GM12878 (cell line): Measurements from ENCODE around the gene AFF1. TPM values are rescaled to one million over a fixed set of nuclear protein-coding genes. Genes with fewer than 3 reads are reported as not detected.

Experiments
- ATAC-seq: fragments of 200-7000 bp; cut with Tn5 transposase; 3 replicates; pipeline ENCODE4 v1.9.1; 2020; ENCODE audit warnings: mild to moderate bottlenecking, moderate library complexity
- BruUV-seq: library from RNA; stranded (reverse); fragments of 400-500 nt; replicated peaks from 2 replicates; lab custom pipeline; 2021; lab: Mats Ljungman, UMichigan
- CTCF ChIA-PET: fragments of 300-600 bp; sonication (Branson Sonifier 250); formaldehyde crosslinking; extraction: SDS; loops from one replicate; lab custom pipeline; 2021; ENCODE audit warnings: inconsistent platforms; lab: Yijun Ruan, JAX
- POLR2A ChIA-PET: fragments of 350-600 bp; formaldehyde crosslinking; extraction: SDS; loops from one replicate; lab custom pipeline; 2021; ENCODE audit warnings: inconsistent platforms; lab: Charles Lee
- RAD21 ChIA-PET: fragments of 300-600 bp; sonication (Branson Sonifier 250); formaldehyde crosslinking; loops from one replicate; lab custom pipeline; 2023; ENCODE audit warnings: antibody characterized with exemption; ENCODE audit not compliant: unreplicated experiment; lab: Charles Lee
- SMC1A ChIA-PET: fragments of 300-600 bp; sonication (Branson Sonifier 250); formaldehyde crosslinking; loops from one replicate; lab custom pipeline; 2023; ENCODE audit not compliant: unreplicated experiment, uncharacterized antibody; lab: Charles Lee
- DNase-seq: peaks from one replicate; pipeline ENCODE4 v3.0.0-alpha.2; 2011; ENCODE audit warnings: low read depth, low spot score
- FAIRE-seq: peaks from 3 replicates; lab custom pipeline; 2011; peaks lifted over from hg19 to GRCh38; lab: Jason Lieb, UNC
- H2AFZ ChIP-seq: 2 replicates; pipeline ENCODE4 v1.6.0; 2011; ENCODE audit warnings: low read depth, low read length, control low read depth; ENCODE audit not compliant: control insufficient read depth
- H3K27ac ChIP-seq: 2 replicates; pipeline ENCODE4 v1.5.1; 2011; ENCODE audit warnings: control low read depth; ENCODE audit not compliant: control insufficient read depth, insufficient read depth
- H3K27me3 ChIP-seq, 2 experiments: replicated peaks in 1 of 2; 2 replicates each; pipeline versions ENCODE4 v1.6.0 to v1.6.1; 2011; ENCODE audit warnings: low read length in 1 of 2; ENCODE audit not compliant: control insufficient read depth in 2 of 2, insufficient read depth in 2 of 2
- H3K36me3 ChIP-seq, 2 experiments: 2 replicates each; pipeline ENCODE4 v1.5.1; 2011; ENCODE audit warnings: low read length in 1 of 2; ENCODE audit not compliant: control insufficient read depth in 2 of 2, insufficient read depth in 2 of 2
- H3K4me1 ChIP-seq: 2 replicates; pipeline ENCODE4 v1.6.1; 2011; ENCODE audit warnings: mild to moderate bottlenecking, low read length, moderate library complexity, mixed read lengths; ENCODE audit not compliant: control insufficient read depth, insufficient read depth
- H3K4me2 ChIP-seq: 2 replicates; pipeline ENCODE4 v1.6.0; 2011; ENCODE audit warnings: control low read depth; ENCODE audit not compliant: control insufficient read depth, insufficient read depth
- H3K4me3 ChIP-seq: fragments of 200-600 bp; sonication (generic); 2 replicates; pipeline ENCODE4 v1.5.1; 2016
- H3K79me2 ChIP-seq: 2 replicates; pipeline ENCODE4 v1.6.0; 2011; ENCODE audit warnings: low read length; ENCODE audit not compliant: control insufficient read depth, insufficient read depth
- H3K9ac ChIP-seq: 2 replicates; pipeline ENCODE4 v1.8.0; 2011; ENCODE audit warnings: low read length, control low read depth, mixed read lengths; ENCODE audit not compliant: control insufficient read depth, insufficient read depth
- H3K9me3 ChIP-seq: replicated peaks from 3 replicates; pipeline ENCODE4 v1.5.1; 2011; ENCODE audit warnings: mild to moderate bottlenecking, low read length; ENCODE audit not compliant: control insufficient read depth, insufficient read depth
- H4K20me1 ChIP-seq: 2 replicates; pipeline ENCODE4 v1.6.0; 2011; ENCODE audit not compliant: control insufficient read depth, insufficient read depth
- BRCA1 ChIP-seq: IDR thresholded peaks from 2 replicates; pipeline ENCODE4 v1.6.1; 2011; ENCODE audit warnings: low read depth, low read length, improper control_type of control experiment
- CBX3 ChIP-seq: fragments of 200-600 bp; sonication (generic); IDR thresholded peaks from 2 replicates; pipeline ENCODE4 v1.6.1; 2016; ENCODE audit warnings: low read depth, borderline replicate concordance
- CHD4 ChIP-seq: fragments of 200-600 bp; sonication (generic); IDR thresholded peaks from 2 replicates; pipeline ENCODE4 v1.6.1; 2016; ENCODE audit warnings: mild to moderate bottlenecking
- FOXM1 ChIP-seq: IDR thresholded peaks from 2 replicates; pipeline ENCODE4 v1.6.1; 2012; ENCODE audit warnings: low read depth, mild to moderate bottlenecking, inconsistent platforms, low read length, moderate library complexity
- MEF2A ChIP-seq: IDR thresholded peaks from 2 replicates; pipeline ENCODE4 v1.6.1; 2011; ENCODE audit warnings: low read depth, mild to moderate bottlenecking, low read length, moderate library complexity; ENCODE audit not compliant: insufficient read depth
- MYB ChIP-seq: fragments of 150-350 bp; IDR thresholded peaks from 2 replicates; pipeline ENCODE4 v1.6.1; 2014; ENCODE audit warnings: mild to moderate bottlenecking, low read depth, low read length, borderline replicate concordance
- NFIC ChIP-seq: IDR thresholded peaks from 2 replicates; pipeline ENCODE4 v1.6.1; 2012; ENCODE audit warnings: low read depth, mild to moderate bottlenecking, inconsistent platforms, low read length, moderate library complexity
- NFYA ChIP-seq: IDR thresholded peaks from 2 replicates; pipeline ENCODE4 v1.6.1; 2011; ENCODE audit warnings: low read depth, mild to moderate bottlenecking, low read length, improper control_type of control experiment, borderline replicate concordance
- REST ChIP-seq: IDR thresholded peaks from 2 replicates; pipeline ENCODE4 v1.6.1; 2012; ENCODE audit warnings: mild to moderate bottlenecking, low read depth, low read length
- RUNX3 ChIP-seq: IDR thresholded peaks from 2 replicates; pipeline ENCODE4 v1.6.1; 2012; ENCODE audit warnings: low read length, inconsistent platforms
- SKIL ChIP-seq: fragments of 450-650 bp; IDR thresholded peaks from 2 replicates; pipeline ENCODE4 v1.6.1; 2017; ENCODE audit warnings: mild to moderate bottlenecking, low read depth, inconsistent platforms; ENCODE audit not compliant: poor library complexity, severe bottlenecking
- TBL1XR1 ChIP-seq: IDR thresholded peaks from 2 replicates; pipeline ENCODE4 v1.6.1; 2012; ENCODE audit warnings: low read depth, low read length, improper control_type of control experiment
- WGBS: methylation state at CpG from one replicate; pipeline ENCODE4 v1.1.6; 2016; ENCODE audit warnings: low lambda C conversion rate; ENCODE audit not compliant: insufficient replicate concordance, insufficient coverage; ENCODE audit errors: missing lambda C conversion rate; 5-methylcytosine and 5-hydroxymethylcytosine counted together
- in situ Hi-C: fragments of 300-500 bp; cut with MboI; formaldehyde crosslinking; loops from 9 replicates; pipeline ENCODE4 v1.14.3; 2018; ENCODE audit warnings: mixed read lengths
- intact Hi-C: fragments of 100-400 bp; cut with micrococcal nuclease; formaldehyde crosslinking; loops from one replicate; pipeline ENCODE4 v1.14.2; 2022; ENCODE audit not compliant: unreplicated experiment
- polyA plus RNA-seq, 11 experiments: library from polyadenylated mRNA; depleted of rRNA in 4 of 11; unstranded in 6 of 11; stranded (reverse) in 5 of 11; fragments of >200 nt; fragmentation: Nextera tagmentation in 4 of 11; fragmentation: Illumina TruSeq in 1 of 11; extraction: Ambion mirVana in 4 of 11; extraction: Trizol in 1 of 11; gene quantifications; 1 replicate in 1 of 11; 2 replicates in 10 of 11; pipeline versions ENCODE4 v1.2.1 to v1.2.3, GENCODE V29; 2011 to 2016; ENCODE audit warnings: inconsistent platforms in 2 of 11, missing spikeins in 2 of 11, low read depth in 1 of 11
- total RNA-seq, 4 experiments: library from RNA; depleted of rRNA in 3 of 4; stranded (reverse); fragments of >200 nt in 3 of 4; fragmentation: Illumina TruSeq in 1 of 4; extraction: Trizol in 1 of 4; gene quantifications; 2 replicates each; pipeline versions ENCODE4 v1.2.1 to v1.2.3, GENCODE V29; 2013 to 2021
- TF ChIP-seq, protein P1 (sequence below): fragments of 450-650 bp; IDR thresholded peaks from 2 replicates; pipeline ENCODE4 v1.6.1; 2017; ENCODE audit warnings: mild to moderate bottlenecking, moderate library complexity
- TF ChIP-seq, protein P2 (sequence below): IDR thresholded peaks from 2 replicates; pipeline ENCODE4 v1.6.1; 2012; ENCODE audit warnings: low read depth, low read length, improper control_type of control experiment

AFF1 gene
- total and polyA plus RNA-seq, 10 of the 15 experiments (the other 5 are each of a cell fraction or from before 2014, with no cell fraction given): 3.5 to 56.1 (median 21.5) TPM

DNA sequence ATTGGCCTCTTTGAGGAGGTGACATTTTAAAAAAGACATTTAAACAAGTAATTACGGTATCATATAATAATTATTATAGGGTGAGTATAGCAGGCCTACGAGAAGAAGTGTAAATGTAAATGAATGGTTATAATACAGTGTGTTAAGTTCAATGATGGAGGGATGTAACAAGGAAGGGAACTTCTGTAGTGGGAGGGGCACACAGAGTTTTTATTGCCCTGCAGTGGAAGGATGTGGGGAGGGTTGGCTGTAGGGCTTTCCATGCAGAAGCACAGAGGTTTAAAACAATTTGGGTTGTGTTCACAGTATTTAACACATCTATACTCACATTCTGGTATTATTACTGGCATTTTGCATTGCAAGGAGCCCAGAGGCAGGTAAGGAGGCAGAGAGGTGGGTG, 41.1 kb downstream of the AFF1 start:
- intact Hi-C loops: loop anchor here (5.0 kb wide), 1 partner anchor 39 kb away; the partner anchor contains the start of gene AFF1
- no peaks in the 10 kb centered on the region for H3K9me3 ChIP-seq
- H2AFZ ChIP-seq: no peak overlapping the region
- H3K4me1 ChIP-seq: peaks cover 35% of the 10 kb centered on the region
- no peaks in the 10 kb centered on the region for H3K27me3 ChIP-seq
- POLR2A ChIA-PET: no interaction called here
- no peak overlapping the region for H3K4me3 ChIP-seq
- in situ Hi-C loops: no loop called here
- DNase-seq (no peak), ATAC-seq (no peak), FAIRE-seq (no peak)
- no peak overlapping the region for H3K9ac ChIP-seq
- H4K20me1 ChIP-seq: no peaks in the 10 kb centered on the region
- H3K4me2 ChIP-seq: no peak overlapping the region
- no TSS peak for BruUV-seq
- RAD21 ChIA-PET: no interaction called here
- no peak overlapping the region for H3K27ac ChIP-seq
- 100% methylated on average over 2 of the region's 2 CpGs for WGBS
- CTCF ChIA-PET: interaction anchor here (1.2 kb wide), 1 partner anchor 34 kb away, joined by 3 read pairs; no protein-coding TSS in a partner anchor
- SMC1A ChIA-PET: interaction anchor here (0.9 to 1.2 kb wide), 2 partner anchors 17 to 29 kb away, joined by 3 to 6 read pairs; no protein-coding TSS in a partner anchor
- no peaks in the 10 kb centered on the region for H3K36me3 ChIP-seq
- H3K79me2 ChIP-seq: peaks cover 78% of the 10 kb centered on the region
- TF ChIP-seq MYB (no peak), REST (no peak), NFIC (no peak), SKIL (no peak), MEF2A (no peak), CHD4 (no peak), BRCA1 (no peak), RUNX3 (no peak), CBX3 (no peak), NFYA (no peak), TBL1XR1 (no peak), FOXM1 (no peak)
- TF ChIP-seq, protein P1, sequence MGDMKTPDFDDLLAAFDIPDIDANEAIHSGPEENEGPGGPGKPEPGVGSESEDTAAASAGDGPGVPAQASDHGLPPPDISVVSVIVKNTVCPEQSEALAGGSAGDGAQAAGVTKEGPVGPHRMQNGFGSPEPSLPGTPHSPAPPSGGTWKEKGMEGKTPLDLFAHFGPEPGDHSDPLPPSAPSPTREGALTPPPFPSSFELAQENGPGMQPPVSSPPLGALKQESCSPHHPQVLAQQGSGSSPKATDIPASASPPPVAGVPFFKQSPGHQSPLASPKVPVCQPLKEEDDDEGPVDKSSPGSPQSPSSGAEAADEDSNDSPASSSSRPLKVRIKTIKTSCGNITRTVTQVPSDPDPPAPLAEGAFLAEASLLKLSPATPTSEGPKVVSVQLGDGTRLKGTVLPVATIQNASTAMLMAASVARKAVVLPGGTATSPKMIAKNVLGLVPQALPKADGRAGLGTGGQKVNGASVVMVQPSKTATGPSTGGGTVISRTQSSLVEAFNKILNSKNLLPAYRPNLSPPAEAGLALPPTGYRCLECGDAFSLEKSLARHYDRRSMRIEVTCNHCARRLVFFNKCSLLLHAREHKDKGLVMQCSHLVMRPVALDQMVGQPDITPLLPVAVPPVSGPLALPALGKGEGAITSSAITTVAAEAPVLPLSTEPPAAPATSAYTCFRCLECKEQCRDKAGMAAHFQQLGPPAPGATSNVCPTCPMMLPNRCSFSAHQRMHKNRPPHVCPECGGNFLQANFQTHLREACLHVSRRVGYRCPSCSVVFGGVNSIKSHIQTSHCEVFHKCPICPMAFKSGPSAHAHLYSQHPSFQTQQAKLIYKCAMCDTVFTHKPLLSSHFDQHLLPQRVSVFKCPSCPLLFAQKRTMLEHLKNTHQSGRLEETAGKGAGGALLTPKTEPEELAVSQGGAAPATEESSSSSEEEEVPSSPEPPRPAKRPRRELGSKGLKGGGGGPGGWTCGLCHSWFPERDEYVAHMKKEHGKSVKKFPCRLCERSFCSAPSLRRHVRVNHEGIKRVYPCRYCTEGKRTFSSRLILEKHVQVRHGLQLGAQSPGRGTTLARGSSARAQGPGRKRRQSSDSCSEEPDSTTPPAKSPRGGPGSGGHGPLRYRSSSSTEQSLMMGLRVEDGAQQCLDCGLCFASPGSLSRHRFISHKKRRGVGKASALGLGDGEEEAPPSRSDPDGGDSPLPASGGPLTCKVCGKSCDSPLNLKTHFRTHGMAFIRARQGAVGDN: no peak
- TF ChIP-seq, protein P2, sequence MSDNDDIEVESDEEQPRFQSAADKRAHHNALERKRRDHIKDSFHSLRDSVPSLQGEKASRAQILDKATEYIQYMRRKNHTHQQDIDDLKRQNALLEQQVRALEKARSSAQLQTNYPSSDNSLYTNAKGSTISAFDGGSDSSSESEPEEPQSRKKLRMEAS: no peak
